Hypothalamus (tissue), 51 donors: ENCODE measurements around the gene MAP2K5.

ENCODE experiments used
- DNase-seq, 51 donors: peaks; one replicate each; lab custom pipeline; 2025; lab: John Stamatoyannopoulos, UW

The MAP2K5 gene

DNA sequence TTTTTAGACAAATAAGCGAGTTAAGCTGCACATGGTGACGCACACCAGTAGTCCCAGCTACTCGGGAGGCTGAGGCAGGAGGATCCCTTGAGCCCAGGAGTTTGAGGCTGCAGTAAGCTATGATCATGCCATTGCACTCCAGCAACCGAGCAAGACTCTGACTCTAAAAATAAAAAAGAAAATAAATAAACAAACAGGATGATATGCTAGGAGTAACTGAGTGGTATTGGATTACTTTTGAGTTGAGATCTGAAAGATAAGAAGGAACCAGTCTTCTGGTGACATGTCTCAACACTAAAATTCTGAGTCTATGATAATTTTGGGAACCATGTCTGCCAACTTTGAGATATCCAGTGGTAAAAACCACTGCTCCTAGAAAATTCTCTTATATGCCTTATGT, 173.7 kb downstream of the MAP2K5 start:
- no peak for DNase-seq

DNA sequence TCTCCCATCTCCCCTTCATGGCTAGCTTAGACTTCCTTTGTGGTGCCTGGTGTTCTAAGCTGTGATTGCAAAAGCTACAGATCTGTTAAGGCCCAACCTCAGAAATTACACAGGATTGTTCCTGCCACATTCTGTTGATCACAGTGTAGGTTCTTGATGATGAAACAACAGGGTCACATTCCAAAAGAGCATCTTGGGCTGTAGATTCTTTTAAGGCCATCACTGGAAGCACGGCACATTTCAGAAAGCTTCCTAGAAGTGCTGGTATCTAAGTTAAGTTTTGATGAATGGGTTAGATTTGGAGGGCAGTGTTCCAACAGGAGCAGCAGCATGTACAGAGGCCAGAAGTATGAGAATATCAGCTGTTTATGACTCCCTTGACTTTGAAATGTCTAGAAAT, 175.3 kb downstream of the MAP2K5 start:
- no peak for DNase-seq

DNA sequence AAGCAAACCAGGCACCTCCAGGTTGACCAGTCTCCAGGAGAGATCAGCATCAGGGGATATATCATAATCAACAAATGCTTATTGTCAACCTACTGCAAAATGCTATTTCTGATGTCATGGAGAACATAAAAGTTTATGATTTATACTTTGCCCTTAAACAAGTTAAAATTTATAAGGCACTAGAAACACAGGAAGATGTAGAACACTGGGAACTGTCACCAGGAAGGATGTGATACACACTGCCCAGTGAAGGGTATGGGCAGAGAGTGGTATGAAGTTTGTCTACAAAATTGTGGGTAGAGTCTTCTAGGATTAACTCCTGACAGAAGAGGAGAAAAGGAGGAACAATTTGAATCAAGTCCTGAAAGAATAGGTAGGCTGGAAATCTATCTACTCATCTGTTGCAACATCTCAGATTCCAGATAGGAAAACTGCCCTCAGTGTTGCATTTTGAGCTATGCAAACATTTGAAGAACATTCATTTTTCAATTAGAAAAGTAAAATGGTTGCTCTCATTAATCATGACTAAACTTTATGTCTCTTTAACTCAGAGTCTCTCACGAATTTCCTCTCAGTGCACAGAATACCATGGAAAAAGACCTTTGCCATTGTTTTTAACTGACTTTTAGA, 176.9 kb downstream of the MAP2K5 start:
- no peak for DNase-seq

DNA sequence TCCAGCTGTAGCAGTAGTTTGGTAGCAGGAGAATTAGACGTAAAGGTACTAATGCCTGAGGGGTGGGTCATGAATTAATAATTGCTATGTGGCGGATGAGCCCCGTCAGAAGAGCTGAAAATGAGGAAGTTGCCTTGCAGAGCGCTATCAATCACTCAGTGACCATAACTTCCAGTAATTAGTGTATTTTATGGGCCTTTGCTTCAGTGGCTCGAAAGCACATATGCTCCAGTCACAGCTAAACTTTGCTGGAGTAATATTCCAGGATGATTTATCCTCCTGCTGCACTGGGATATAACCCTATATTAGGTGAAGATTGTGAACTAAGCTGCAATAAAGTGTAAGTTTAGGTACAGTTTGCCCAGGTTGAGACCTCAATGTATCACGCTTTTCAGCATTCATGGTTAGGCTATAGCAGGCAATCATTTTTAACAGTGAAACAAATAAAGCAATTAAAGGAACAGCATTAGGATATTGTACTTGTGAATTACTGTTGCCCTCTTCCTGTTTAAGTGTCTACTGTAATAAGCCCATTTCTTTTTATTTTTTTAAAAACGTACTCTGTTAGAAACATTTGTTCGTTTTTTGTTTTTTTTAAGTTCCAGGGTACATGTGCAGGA, 178.2 kb downstream of the MAP2K5 start:
- DNase-seq: no peak

DNA sequence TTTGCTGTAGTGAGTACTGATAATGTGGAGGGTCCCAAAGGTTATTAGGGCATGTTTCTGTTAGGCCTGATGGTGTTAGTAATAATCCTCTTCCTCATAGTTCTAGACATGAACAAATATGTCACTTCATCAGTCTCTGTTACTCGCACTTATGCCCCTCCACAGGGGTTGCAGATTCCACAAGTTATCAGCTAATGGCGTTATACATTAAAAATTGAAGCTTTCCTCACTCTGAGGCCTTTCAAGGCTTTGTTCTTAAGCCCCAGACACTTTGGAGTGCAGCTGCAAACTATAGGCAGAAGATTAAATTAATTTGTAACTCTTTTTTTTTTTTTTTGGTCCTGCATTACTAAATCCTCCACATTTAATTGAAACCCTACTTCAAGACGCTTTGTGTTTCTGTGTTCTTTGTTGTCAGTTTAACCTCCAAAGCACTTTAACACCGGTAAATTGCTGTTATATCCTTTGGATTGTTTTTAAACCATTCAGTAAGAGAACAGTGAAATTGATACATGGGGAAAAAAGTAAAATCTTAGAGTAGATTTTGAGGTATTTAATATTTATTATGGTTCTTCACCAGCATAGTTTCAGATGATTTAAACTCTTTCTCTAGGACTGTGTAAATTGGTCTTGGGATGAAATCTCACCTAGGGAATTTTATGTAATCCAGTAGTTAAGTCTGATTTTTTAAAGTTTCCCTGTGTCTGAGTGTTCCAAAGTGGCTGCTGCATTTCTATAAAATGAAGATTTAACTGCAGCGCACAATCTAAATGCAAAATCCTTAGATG, 179.7 kb downstream of the MAP2K5 start:
- DNase-seq: no peak

DNA sequence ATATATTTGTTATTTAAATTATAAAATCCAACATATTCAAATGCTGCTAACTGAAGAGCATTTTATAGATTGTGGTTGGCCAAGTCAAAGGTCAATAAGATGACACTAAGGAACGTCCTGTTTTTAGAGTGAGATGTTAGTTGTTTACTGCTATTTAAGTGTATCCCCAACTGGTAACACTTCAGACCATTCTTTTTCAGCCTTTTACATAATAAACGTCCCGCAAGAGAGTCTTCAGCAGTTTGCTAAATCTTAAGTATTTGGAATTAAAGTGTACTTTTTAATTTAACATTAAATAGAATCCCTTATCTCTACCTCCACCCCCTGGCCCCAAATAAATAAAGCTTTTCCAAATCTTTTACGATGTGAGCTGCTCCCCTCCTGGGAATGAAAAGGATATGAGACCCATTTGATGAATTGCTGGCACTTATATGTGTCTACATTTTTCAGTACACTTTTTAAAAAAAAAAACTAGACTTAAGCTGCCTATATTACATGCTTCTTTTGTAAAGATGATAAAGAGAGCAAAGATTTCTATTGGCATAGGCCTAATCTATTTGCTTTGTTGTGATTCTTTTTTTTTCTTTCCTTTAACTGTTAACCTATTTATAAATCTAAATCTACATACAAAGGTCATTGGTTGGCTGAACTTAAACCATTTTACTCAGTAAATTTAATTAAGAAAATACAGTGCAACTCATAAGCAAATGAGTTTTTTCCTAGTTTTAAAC, 181.0 kb downstream of the MAP2K5 start:
- DNase-seq: no peak

DNA sequence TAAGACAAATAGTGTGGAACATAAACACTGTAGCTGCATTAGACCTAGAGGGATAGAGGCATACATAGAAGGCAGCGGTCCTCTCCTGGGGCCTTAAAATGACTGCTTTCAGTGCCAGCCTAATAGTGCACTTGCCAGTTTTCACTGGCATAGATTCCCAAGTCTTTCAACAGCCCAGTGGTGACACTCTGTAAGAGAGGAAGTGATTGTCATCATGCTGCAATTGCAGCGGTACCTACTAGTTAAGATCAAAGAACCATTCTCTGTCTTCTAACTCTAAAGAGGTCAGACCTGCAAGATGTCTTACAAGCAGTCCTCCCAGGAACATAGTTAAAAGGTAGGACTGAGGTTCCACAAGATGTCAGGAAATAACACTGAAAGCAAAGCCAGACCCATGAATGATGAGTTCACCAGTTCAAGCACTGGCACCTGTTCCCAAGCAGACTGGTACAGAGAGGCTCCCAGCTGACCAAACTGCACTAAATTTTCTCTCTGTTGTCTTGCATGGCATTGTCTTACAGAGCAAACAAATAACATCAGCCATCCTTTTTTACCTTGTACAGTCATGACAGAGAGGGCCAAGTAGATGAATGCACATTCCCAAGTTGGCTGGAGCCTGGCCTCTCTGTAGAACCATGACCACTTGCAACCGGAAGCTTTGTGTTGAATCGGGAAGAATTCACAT, 182.3 kb downstream of the MAP2K5 start:
- no peak for DNase-seq

DNA sequence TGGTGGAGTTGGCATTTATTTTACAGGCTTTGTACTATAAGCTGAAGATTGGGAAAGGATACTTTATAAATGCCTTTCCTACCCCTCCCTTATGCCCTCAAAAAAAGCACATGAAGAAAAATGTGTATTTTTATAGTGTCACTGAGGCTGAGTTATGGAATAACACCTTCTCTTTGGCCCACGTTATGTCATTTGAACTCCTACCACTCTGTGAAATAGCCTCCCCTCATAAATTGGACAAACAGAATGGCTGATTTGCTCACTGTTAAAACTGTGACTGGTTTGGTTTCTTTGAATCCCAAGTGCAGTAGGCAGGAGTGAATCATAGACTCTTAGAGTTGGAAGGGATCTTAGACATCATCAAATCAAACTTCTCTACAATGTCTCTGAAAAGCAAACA, 187.6 kb downstream of the MAP2K5 start:
- DNase-seq: no peak

DNA sequence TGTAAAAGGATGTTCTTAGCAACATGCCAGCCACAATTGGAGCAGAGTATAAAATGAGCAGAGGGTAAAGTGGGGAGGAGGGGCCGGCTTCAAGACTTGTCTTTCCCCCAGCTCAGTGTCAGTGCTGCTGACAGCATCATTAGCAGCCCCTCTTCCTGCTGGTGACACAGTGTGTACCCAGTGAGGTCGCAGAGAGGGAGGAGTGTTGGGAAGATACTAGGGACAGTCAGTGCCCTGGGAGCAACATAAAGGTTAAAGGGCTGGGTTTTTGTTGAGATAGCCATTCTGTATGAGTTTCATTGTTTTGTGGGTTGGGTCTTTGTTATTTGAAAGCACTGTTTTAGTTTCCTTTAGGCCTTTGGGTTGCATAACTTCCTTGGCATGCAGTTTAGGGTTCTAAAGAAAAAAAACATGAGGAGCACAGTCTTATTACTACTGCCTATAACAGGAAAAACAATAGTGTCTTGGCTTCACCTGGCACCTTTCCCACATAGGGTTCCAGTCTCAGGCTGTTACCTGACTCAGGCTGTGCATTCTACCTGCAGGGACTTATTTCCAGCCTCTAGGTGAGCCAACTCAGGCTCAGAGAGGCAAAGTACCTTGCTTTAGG, 188.7 kb downstream of the MAP2K5 start:
- DNase-seq: no peak

DNA sequence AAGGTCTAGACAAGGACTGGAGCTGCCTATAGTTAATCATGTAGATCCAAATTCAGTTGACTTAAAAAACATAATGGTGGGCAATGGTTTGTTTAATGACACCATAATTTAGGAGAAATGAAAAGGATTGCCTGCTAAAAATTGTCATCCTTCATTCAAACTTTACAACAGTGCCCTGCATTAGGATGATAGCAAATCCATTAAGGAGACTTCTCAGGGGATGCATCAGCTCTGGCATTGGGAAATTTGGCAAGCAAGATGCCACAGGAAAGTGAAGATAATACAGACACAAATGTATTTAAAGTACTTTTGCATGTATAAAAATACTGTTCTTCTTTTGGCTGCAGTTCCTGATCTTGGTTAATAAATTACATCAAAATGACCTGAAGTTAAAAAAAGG, 189.7 kb downstream of the MAP2K5 start:
- DNase-seq: no peak

DNA sequence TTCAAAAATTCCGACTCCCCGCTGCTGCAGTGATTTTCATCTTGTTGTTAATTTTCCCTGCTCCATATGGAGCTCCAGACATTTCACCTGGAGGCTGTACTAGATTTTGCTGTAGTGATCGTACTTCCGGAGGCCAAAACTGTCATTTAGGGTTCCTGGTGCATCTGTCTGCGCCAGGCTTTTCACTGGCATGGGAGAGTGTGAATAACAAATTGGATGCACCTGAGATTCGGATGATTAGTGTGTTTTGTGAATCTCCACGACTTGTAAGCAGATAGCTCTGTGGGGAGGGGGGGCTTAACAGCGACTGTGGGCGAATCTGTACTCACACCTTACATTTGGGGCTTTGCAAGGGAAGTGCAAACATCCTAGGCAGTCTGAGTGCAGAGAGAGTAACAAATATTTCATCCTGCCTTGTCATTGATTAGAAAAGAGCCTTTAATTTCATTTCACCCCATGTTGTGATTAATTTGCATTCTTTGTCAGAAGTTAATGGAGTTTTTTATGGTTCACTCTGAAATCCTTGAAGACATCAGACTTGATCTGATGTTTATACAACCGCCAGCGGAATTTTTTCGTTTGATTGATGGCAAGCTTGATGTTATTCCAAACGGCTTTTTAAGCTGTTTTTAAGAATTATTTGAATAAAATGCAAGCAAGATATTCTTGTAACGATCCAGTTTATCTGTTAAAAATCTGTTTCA, 190.3 kb downstream of the MAP2K5 start:
- DNase-seq: no peak

DNA sequence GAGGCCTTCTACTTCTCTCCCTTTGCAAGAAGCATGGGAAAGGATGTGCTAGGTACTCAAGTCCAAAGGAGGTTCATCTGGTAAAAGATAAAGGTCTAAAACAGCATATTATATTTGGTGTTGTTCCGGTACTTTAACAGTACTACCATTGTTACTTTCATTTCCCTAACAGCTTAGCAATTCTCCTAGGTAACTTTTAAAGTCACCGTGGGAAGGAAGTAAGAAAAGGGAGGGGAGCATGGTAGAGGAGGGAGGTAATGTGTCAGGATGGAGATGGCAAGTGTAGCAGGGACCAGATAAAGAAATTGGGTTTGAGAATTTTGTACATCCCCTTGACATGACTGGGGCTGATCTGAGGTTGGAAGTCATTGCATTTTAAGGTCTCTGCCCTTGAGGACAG, 193.4 kb downstream of the MAP2K5 start:
- no peak for DNase-seq

DNA sequence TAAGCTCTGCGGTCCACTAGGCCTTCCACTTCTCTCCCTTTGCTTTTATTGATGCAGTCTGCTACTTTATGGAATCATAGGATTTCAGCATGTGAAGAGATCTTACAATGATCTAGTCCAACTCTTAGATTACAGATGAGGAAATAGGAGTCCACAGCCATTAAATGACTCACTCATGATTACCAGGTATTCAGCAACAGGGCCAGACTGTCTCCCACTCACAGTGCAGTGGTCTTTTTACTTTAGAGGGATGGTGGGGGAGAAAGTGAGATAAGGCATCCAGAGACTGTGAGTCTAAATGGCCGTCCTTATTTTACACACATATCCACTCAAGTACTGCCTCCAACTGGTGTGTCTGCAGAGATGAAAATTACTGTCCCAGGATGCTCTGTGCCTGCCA, 194.3 kb downstream of the MAP2K5 start:
- no peak for DNase-seq

DNA sequence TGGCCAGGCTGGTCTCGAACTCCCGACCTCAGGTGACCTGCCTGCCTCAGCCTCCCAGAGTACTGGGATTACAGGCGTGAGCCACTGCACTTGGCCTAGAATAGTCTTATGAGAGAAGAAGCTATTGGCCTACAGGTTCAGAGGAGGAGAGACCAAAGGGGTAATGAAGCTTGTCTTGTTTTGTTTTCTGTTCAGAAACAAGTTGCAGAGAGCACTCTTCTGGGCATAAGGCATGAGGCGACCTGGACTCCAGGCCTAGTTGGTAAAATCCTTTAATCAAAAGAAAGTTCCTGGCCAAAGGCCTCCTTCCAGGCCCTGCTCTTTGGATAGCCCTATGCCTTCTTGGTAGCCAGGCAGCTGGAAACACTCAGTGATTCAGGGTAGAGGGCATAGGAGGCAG, 195.6 kb downstream of the MAP2K5 start:
- no peak for DNase-seq

DNA sequence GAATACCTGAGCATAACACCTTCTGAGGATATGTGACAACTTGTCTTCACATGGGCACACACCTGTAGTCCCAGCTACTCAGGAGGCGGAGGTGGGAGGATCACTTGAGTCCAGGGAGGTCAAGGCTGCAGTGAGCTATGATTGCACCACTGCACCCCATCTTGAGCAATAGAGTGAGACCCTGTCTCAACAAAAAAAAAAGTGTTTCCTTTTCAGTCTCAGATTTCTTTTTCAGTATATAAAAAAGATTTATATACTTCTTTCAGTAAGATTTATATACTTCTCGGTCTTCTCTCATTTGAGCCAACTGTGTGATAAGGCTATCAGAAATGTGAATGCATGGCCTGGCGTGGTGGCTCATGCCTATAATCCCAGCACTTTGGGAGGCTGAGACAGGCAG, 197.9 kb downstream of the MAP2K5 start:
- no peak for DNase-seq

DNA sequence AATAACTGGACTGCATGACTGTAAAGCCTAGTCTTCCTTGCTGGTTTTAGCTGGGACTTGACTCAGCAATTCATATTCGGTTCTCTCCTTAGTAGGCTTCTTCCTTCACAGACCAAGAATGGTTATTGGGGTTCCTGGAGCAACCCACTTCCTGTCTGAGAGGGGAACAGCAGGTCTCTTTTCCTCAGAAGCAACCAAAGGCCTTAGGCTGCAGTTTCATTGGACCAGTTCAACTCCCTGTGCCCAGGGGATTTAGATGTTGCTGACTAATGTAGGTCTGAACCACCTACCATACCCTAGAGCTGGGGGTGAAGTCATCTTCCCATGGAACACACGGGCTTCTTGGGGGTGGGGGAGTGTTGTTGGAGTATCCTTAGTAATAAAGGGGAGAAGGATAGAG, 198.8 kb downstream of the MAP2K5 start:
- no peak for DNase-seq

DNA sequence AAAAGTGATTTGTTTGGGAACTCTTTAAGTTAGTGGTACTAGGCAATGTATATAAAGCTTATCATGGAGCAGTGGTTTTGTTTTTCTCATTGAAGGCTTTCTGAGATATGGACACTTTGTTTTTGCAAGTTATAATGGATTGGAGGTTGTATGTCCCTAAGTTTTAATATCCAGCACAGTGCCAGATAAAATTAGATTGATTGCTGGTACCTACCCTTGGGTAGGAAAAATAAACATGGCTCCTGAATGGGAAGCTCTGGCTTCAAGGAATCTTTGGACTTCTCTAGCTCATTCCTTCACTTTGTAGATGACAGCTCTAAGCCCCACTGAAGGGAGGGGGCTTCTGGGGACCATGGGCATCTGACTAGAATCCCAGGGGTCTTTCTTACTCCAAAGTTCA, 201.1 kb downstream of the MAP2K5 start:
- DNase-seq: no peak

DNA sequence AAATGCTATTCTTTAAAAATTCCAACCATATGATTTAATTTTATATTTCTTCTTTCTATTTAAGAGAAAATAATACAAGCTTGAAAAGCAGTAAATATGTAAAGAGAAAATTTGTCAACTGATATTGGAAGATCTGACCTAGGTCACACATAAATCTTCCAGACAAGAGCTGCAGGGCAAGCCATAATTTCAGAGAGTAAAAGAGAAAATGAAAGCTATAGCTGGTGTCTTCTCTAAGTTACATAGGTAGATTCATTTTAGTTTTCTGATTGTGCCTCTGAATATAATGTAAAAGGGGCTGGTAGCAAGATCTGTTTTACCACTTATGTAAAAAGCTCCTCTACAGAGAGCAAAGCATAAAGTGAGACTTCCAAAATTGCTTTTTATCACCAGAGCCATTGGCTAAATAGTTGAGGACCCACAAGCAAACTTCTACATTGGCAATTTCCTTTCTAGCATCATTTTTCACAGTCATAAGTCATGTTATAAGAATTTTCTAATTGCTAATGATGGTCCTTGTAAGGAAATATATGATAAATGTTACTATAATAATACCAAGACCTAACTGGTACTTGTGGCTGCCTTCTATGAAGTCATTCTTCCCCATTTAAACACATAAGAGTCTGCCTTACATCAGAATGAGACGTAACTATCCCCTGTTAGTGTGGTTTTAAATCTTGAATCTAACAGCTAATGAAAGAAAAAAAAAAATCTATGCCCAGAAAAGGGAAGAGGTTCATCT, 202.0 kb downstream of the MAP2K5 start:
- no peak for DNase-seq
